H9 (cell line): ENCODE data around the gene CLMN. TPM values are rescaled to one million over a fixed set of nuclear protein-coding genes. Genes with fewer than 3 reads are reported as not detected.

Experiments used
- DNase-seq: peaks from one replicate; pipeline ENCODE4 v3.0.0-alpha.2; 2017
- H2AFZ ChIP-seq: one replicate; pipeline ENCODE4 v1.6.1; 2013; ENCODE audit warnings: mild to moderate bottlenecking, low read length, control low read depth, moderate library complexity
- H2AK5ac ChIP-seq: 2 replicates; pipeline ENCODE4 v1.6.1; 2013; ENCODE audit warnings: low read length, control low read depth, mixed read lengths; ENCODE audit not compliant: insufficient read length
- H2BK120ac ChIP-seq: one replicate; pipeline ENCODE4 v1.6.1; 2013; ENCODE audit warnings: low read depth, mild to moderate bottlenecking, low read length, control low read depth, inconsistent platforms; ENCODE audit not compliant: poor library complexity, severe bottlenecking
- H2BK12ac ChIP-seq: 2 replicates; pipeline ENCODE4 v1.6.1; 2013; ENCODE audit warnings: low read length, control low read depth, mixed read lengths, low read depth; ENCODE audit not compliant: insufficient read length
- H2BK15ac ChIP-seq: 2 replicates; pipeline ENCODE4 v1.6.1; 2013; ENCODE audit warnings: low read depth, low read length, control low read depth
- H2BK20ac ChIP-seq: one replicate; pipeline ENCODE4 v1.6.1; 2013; ENCODE audit warnings: low read depth, mild to moderate bottlenecking, low read length, control low read depth, inconsistent platforms; ENCODE audit not compliant: poor library complexity, severe bottlenecking
- H2BK5ac ChIP-seq: 2 replicates; pipeline ENCODE4 v1.6.1; 2013; ENCODE audit warnings: low read length, control low read depth, mixed read lengths; ENCODE audit not compliant: insufficient read length
- H3K14ac ChIP-seq: 2 replicates; pipeline ENCODE4 v1.6.1; 2013; ENCODE audit warnings: low read length, control low read depth; ENCODE audit not compliant: insufficient read depth
- H3K18ac ChIP-seq: 2 replicates; pipeline ENCODE4 v1.6.1; 2013; ENCODE audit warnings: low read depth, mild to moderate bottlenecking, mixed read lengths, low read length, control low read depth; ENCODE audit not compliant: insufficient read length
- H3K23ac ChIP-seq: 2 replicates; pipeline ENCODE4 v1.6.1; 2013; ENCODE audit warnings: low read length, control low read depth, mixed read lengths, low read depth; ENCODE audit not compliant: insufficient read length
- H3K23me2 ChIP-seq: 2 replicates; pipeline ENCODE4 v1.6.1; 2013; ENCODE audit warnings: low read depth, mild to moderate bottlenecking, mixed read lengths, low read length, control low read depth; ENCODE audit not compliant: insufficient read length, poor library complexity, severe bottlenecking
- H3K27ac ChIP-seq: 2 replicates; pipeline ENCODE4 v1.5.1; 2013; ENCODE audit warnings: low read length, control low read depth, mixed read lengths, low read depth; ENCODE audit not compliant: insufficient read length
- H3K27me3 ChIP-seq: 2 replicates; pipeline ENCODE4 v1.6.1; 2013; ENCODE audit warnings: low read length, control low read depth, inconsistent platforms; ENCODE audit not compliant: insufficient read depth
- H3K4ac ChIP-seq: 2 replicates; pipeline ENCODE4 v1.6.1; 2013; ENCODE audit warnings: low read depth, mild to moderate bottlenecking, control low read depth, inconsistent platforms, low read length, moderate library complexity
- H3K4me1 ChIP-seq: 2 replicates; pipeline ENCODE4 v1.6.1; 2013; ENCODE audit warnings: low read length, control low read depth, inconsistent platforms; ENCODE audit not compliant: insufficient read depth
- H3K4me2 ChIP-seq: 2 replicates; pipeline ENCODE4 v1.6.1; 2013; ENCODE audit warnings: low read length, control low read depth, mixed read lengths; ENCODE audit not compliant: insufficient read length, insufficient read depth
- H3K56ac ChIP-seq: 2 replicates; pipeline ENCODE4 v1.6.1; 2013; ENCODE audit warnings: low read depth, mild to moderate bottlenecking, mixed read lengths, low read length, control low read depth; ENCODE audit not compliant: insufficient read length
- H3K79me1 ChIP-seq: 2 replicates; pipeline ENCODE4 v1.6.1; 2013; ENCODE audit warnings: low read depth, mild to moderate bottlenecking, moderate library complexity, low read length, control low read depth, inconsistent platforms; ENCODE audit not compliant: insufficient read depth, poor library complexity, severe bottlenecking
- H3K79me2 ChIP-seq: 2 replicates; pipeline ENCODE4 v1.6.1; 2013; ENCODE audit warnings: low read length, control low read depth, inconsistent platforms; ENCODE audit not compliant: insufficient read depth
- H3K9ac ChIP-seq: 2 replicates; pipeline ENCODE4 v1.6.1; 2013; ENCODE audit warnings: low read length, control low read depth, mixed read lengths; ENCODE audit not compliant: insufficient read length; ENCODE audit errors: extremely low read depth
- H3K9me3 ChIP-seq: one replicate; pipeline ENCODE4 v1.6.1; 2013; ENCODE audit warnings: low read depth, low read length, inconsistent platforms; ENCODE audit not compliant: control insufficient read depth
- H3T11ph ChIP-seq: one replicate; pipeline ENCODE4 v1.6.1; 2013; ENCODE audit warnings: mild to moderate bottlenecking, low read length, control low read depth, inconsistent platforms
- H4K20me1 ChIP-seq: one replicate; pipeline ENCODE4 v1.6.1; 2013; ENCODE audit not compliant: control insufficient read depth, insufficient read length, insufficient read depth
- H4K5ac ChIP-seq: 2 replicates; pipeline ENCODE4 v1.6.1; 2013; ENCODE audit warnings: low read depth, mild to moderate bottlenecking, mixed read lengths, low read length, control low read depth; ENCODE audit not compliant: insufficient read length
- H4K8ac ChIP-seq: replicated peaks from 2 replicates; pipeline ENCODE4 v1.6.1; 2013; ENCODE audit warnings: low read length, control low read depth, mixed read lengths, low read depth; ENCODE audit not compliant: insufficient read length
- H4K91ac ChIP-seq: 2 replicates; pipeline ENCODE4 v1.6.1; 2013; ENCODE audit warnings: low read depth, mild to moderate bottlenecking, moderate library complexity, mixed read lengths, low read length, control low read depth; ENCODE audit not compliant: insufficient read length
- H3K27ac Mint-ChIP-seq, 3 experiments: 2 replicates in 2 of 3; 3 replicates in 1 of 3; pipeline ENCODE4 v1.8.0; 2020 to 2021; ENCODE audit warnings: mixed read lengths in 3 of 3, mild to moderate bottlenecking in 1 of 3, moderate library complexity in 1 of 3
- H3K27me3 Mint-ChIP-seq: 2 replicates; pipeline ENCODE4 v1.8.0; 2021; ENCODE audit warnings: low read depth, mild to moderate bottlenecking, moderate library complexity, mixed read lengths
- H3K36me3 Mint-ChIP-seq, 3 experiments: 2 replicates in 2 of 3; 3 replicates in 1 of 3; pipeline ENCODE4 v1.8.0; 2020 to 2021; ENCODE audit warnings: low read depth in 3 of 3, mixed read lengths in 3 of 3; ENCODE audit not compliant: insufficient read depth in 1 of 3
- H3K4me1 Mint-ChIP-seq, 2 experiments: 2 replicates each; pipeline ENCODE4 v1.8.0; 2020; ENCODE audit warnings: mixed read lengths in 2 of 2
- H3K4me3 Mint-ChIP-seq, 2 experiments: 2 replicates in 1 of 2; 3 replicates in 1 of 2; pipeline ENCODE4 v1.8.0; 2020 to 2021; ENCODE audit warnings: mild to moderate bottlenecking in 2 of 2, mixed read lengths in 2 of 2, moderate library complexity in 1 of 2
- H3K9me3 Mint-ChIP-seq, 2 experiments: 2 replicates in 1 of 2; 3 replicates in 1 of 2; pipeline ENCODE4 v1.8.0; 2020; ENCODE audit warnings: mild to moderate bottlenecking in 2 of 2, mixed read lengths in 2 of 2, moderate library complexity in 1 of 2
- CTCF ChIP-seq: fragments of 200-600 bp; sonication (generic); conservative IDR thresholded peaks from 3 replicates; pipeline ENCODE4 v1.8.0; 2021; ENCODE audit warnings: antibody characterized with exemption, mild to moderate bottlenecking
- WGBS: extraction: QIAGEN DNeasy Blood & Tissue Kit; methylation state at CpG from one replicate; pipeline ENCODE4 v1.1.7; 2013; ENCODE audit warnings: missing lambda C conversion rate, low lambda C conversion rate, mixed read lengths; ENCODE audit not compliant: insufficient read length; ENCODE audit errors: extremely low coverage; 5-methylcytosine and 5-hydroxymethylcytosine counted together
- total RNA-seq: library from RNA; stranded (reverse); gene quantifications from 2 replicates; pipeline ENCODE4 v1.2.1, GENCODE V29; 2021

The CLMN gene
- total RNA-seq, 1 experiment from 2014 or later, result 7.6 TPM

GRCh38 chr14:95218472-95219193 lies 101.1 kb downstream of the CLMN start:
- H3K18ac ChIP-seq, result no peak overlapping the region
- H3K9ac ChIP-seq, result no peak overlapping the region
- H4K8ac ChIP-seq, result no peak overlapping the region
- H3K23ac ChIP-seq, result no peak overlapping the region
- H3K4me2 ChIP-seq, result no peak overlapping the region
- WGBS, result no CpG with 5 or more reads among the region's 8 CpGs
- H2AK5ac ChIP-seq, result no peak overlapping the region
- no peak overlapping the region for H3T11ph ChIP-seq
- H3K27ac Mint-ChIP-seq, result no peak overlapping the region; a peak in 2 of 7 replicates
- no peaks in the 10 kb centered on the region for H3K27me3 ChIP-seq
- H3K4ac ChIP-seq, result no peak overlapping the region
- H3K79me2 ChIP-seq, result no peaks in the 10 kb centered on the region
- H2BK120ac ChIP-seq, result no peak overlapping the region
- H3K27ac ChIP-seq, result no peak overlapping the region
- H3K36me3 Mint-ChIP-seq, result no peaks in the 10 kb centered on the region; a peak in 1 of 7 replicates
- peaks cover 12% of the 10 kb centered on the region for H3K4me1 ChIP-seq
- no peak overlapping the region for H3K56ac ChIP-seq
- peaks cover 67% of the 10 kb centered on the region for H3K27me3 Mint-ChIP-seq
- no peak overlapping the region for H2BK12ac ChIP-seq
- no peak for TF ChIP-seq CTCF
- peak overlapping the region in 1 of 2 experiments; percentile 45; a peak in 2 of 5 replicates for H3K4me3 Mint-ChIP-seq
- DNase-seq, result peak; percentile 62
- no peaks in the 10 kb centered on the region for H3K23me2 ChIP-seq
- no peak overlapping the region for H4K91ac ChIP-seq
- H3K4me1 Mint-ChIP-seq, result peaks cover 51 to 54% of the 10 kb centered on the region in 2 experiments
- H3K79me1 ChIP-seq, result no peaks in the 10 kb centered on the region
- no peak overlapping the region for H2AFZ ChIP-seq
- H2BK5ac ChIP-seq, result no peak overlapping the region
- no peak overlapping the region for H4K5ac ChIP-seq
- no peak overlapping the region for H2BK20ac ChIP-seq
- no peaks in the 10 kb centered on the region for H3K9me3 ChIP-seq
- H3K9me3 Mint-ChIP-seq, result no peaks in the 10 kb centered on the region
- H3K14ac ChIP-seq, result no peak overlapping the region
- no peak overlapping the region for H2BK15ac ChIP-seq
- H4K20me1 ChIP-seq, result no peaks in the 10 kb centered on the region
